DMS53 treated with DMSO at 0.1 percent for 48 hours (cell line): ENCODE data around the gene CPS1.
A peak's percentile ranks its signal among the peaks of the same experiment; 100 is the strongest.

Source experiments
- DNase-seq: peaks from one replicate; lab custom pipeline; 2025; ENCODE audit not compliant: unreplicated experiment; lab: John Stamatoyannopoulos, UW

CPS1 gene

GRCh38 chr2:210673117-210673516 is 116.7 kb downstream of the CPS1 start:
- no peak for DNase-seq

DNA sequence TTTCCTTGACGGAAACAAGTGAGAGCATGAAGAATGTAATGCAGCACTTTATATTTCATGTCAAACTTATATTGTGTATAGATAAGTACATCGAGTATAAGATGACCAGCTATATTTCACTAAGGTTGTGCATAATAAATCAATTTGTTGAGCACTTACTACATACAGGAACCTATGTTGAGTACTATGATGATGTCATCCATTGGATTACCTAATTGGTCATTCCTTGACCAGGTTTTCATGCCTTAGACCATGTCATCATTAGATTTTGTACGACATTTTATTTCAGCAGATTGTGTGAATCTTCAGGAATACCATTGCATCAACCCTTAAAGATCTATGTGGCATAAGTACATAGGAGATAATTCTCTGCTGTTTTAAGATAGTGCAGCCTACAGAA is 119.7 kb downstream of the CPS1 start:
- no peak for DNase-seq

DNA sequence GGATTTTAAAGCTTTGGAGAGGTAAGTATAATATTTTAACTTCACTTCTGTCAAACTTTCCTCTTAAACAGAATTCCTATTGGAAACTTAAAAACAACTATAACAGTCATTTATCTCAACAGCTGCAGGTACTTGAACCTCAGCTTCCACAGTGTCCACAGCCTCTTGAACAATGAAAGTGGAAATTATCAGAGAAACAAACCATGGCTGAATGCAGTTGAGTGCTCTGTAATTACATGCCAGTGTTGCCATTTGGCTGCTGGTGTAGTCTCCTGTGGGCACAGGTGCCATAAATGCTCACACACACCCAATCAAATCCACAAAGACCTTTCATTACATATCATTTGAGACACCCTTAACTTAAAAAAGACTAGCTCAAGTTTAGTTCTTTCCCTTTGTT is 125.1 kb downstream of the CPS1 start:
- DNase-seq: peak; percentile 55

- DNase-seq: peak; percentile 5
These were observed 130.0 kb downstream of the CPS1 start for GRCh38 chr2:210686401-210686800.

GRCh38 chr2:210687786-210688470 is 131.5 kb downstream of the CPS1 start:
- DNase-seq: no peak

GRCh38 chr2:210707900-210708299 is 151.5 kb downstream of the CPS1 start:
- DNase-seq: no peak

DNA sequence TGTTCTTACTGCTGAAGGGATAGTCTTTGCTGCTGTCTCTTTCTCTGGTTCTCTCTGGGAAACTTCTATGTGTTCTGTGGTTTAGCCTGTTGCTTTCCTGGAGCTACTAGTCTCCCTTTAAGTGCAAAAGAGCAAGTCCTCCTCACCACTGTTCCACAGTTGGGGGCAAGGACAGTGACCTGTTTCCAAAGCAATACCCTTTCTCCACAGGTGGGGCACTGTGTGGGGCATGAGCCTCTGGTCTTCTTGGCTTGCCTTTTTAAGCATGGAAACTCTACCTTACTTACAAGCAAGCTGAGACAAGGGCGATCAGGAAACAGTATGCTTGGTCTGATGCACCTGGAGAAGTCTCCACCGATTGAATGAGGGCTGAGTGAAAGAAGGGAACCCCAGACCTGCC is 156.7 kb downstream of the CPS1 start:
- DNase-seq: no peak

- DNase-seq: no peak
These were observed 159.2 kb downstream of the CPS1 start for GRCh38 chr2:210715560-210716082.

DNA sequence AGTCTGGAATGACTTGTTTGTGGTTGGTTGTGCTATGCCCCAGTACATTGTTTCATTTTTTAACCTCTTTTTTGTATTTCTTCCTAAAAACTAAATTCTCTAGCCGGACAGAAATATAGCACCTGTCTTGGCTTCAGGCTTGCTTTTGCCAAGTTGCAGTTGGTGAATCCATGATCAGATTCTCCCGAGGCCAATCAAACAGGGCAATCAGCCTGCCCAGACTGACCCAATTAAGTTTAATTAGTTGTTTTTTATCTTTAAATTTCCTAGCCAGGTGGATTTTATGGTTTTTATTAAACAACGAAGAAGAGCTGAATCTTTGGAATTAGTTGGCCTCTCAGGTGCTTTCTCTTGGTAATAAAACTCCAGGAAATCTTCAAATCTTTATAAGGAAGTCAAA is 162.1 kb downstream of the CPS1 start:
- no peak for DNase-seq

GRCh38 chr2:210722092-210722491 is 165.7 kb downstream of the CPS1 start:
- no peak for DNase-seq

DNA sequence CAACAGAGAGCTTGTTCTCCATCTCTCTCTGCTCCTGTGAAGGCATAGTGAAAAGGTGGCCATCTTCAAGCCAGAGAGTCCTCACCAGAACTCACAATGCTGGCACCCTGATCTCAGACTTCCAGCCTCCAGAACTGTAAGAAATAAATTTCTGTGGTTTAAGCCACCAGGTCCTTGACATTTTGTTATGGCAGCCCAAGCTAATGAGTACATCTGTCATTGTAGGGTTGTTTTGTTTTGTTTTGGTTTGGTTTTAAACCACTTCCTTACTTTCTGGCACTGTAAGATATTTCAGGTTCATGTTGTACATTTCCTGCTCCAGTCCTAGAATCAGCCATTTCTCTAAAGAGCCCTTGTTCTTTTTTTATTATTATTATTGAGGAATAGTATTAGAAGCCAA is 171.2 kb downstream of the CPS1 start:
- DNase-seq: no peak
